ENCODE measurements around the gene TXNDC11.

TXNDC11 gene

DNA sequence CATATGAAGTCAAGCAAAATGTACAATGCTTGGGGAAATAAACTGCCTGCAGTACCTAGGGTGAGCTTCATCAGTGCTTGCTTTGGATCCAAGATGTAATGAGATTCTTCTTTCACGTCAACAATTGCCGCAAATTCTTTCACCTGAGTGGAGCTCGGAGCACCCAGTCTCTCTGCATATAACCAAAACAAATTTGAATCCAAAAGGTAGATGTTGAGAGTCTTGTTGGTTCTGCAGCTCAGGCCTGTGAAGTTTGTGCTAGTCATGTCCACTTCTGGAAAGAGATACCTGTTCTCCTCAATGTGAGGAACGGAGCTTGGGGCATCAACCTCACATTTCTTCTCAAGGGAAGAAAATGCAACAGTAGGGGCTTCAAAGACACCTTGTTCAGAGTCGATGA, 51.4 kb downstream of the TXNDC11 start:
- no peak for DNase-seq (ENCODE audit: low read depth)

DNA sequence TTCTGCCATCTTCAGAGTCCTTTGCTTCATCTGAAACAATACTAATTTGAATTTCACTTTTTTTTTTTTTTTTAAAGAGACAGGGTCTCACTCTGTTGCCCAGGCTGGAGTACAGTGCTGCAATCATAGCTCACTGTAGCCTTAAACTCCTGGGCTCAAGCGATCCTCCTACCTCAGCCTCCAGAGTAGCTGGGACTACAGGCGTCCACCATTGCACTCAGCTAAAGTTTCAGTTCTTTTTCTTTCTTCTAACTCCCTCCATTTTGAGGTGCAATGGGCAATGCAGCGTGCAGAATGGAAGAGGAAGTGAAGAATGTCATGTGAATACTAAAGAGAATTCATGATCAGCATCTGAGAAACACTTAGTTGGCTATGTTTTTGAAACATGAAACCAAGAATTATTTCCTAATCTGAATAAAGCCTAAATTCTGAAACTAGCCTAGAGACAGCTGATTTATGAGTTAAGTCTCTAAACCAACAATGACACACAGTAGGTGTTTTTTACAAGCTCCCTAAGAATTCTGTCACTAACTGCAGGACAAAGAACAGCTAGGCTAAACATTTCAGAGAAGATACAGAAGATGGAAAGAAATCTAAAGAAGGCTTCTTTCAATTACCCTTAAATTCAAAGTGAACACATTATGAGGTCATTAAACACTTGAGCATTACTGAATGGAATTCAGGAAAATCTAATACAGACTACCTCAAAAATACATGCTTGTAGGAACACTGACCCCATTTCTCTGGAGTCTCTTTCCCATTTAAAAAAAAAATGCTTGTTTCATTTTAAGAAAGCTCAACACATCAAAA, 53.4 kb downstream of the TXNDC11 start:
- no peak for DNase-seq (ENCODE audit: low read depth)

DNA sequence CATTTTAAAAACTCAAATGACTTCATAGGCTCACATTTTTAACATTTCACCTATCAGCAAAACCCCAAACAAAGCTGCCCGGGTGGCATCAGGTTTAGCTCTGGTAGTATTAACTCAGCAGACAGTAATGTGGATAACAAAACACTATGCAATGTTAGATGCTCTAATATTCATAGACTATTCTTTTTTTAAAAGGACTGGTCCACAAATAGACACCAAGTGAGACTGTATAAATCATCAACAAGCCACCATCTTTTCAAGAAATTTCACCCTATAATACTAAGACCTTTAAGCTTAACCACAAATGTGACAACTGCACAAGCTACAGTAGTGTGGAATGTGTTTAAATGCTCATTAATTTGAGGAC, 54.2 kb downstream of the TXNDC11 start:
- no peak for DNase-seq (ENCODE audit: low read depth)

DNA sequence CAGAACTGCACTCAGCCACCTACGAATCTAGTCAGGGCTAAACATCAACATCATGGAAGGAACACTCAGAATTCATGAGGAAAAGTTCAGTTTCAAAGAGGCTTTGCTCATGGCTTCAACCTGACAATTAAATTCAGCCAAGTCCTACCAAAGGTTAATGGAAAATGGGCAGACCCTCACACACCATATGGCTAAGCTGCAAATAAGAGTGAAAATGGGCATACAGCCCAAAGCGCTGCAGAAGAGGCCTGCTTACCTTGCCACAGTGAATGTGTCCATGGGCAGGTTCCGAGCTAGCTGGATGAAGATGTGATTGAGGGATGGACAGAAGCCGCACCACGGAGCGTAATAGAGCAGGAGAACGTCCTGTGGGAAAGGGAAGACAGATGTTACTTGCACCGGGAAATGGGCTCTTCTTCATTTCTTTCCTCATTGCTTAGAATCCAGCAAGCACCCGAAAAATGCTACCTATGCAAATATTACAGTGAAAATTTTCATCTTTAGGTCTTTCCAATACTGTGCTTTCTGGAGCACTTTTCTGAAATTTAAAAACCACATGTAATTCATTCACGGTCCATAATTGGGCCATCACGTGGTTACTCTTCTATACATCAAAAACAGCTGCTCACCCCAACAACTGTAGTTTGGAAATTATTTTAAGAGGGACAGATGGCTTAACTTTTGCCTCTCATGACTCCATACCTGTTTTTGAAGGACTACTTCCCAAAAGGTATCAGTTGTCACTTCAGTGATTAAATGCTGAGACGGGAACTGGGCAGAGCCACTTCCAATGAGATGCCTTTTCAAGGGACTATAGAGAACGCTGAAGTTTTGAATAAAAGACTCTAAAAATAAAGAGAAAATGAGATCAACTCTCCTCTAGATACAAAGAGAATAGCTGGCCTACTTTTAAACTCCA, 54.8 kb downstream of the TXNDC11 start:
- DNase-seq (ENCODE audit: low read depth), result no peak

GRCh38 chr16:11686713-11687380, 55.8 kb downstream of the TXNDC11 start:
- no peak for DNase-seq (ENCODE audit: low read depth)

DNA sequence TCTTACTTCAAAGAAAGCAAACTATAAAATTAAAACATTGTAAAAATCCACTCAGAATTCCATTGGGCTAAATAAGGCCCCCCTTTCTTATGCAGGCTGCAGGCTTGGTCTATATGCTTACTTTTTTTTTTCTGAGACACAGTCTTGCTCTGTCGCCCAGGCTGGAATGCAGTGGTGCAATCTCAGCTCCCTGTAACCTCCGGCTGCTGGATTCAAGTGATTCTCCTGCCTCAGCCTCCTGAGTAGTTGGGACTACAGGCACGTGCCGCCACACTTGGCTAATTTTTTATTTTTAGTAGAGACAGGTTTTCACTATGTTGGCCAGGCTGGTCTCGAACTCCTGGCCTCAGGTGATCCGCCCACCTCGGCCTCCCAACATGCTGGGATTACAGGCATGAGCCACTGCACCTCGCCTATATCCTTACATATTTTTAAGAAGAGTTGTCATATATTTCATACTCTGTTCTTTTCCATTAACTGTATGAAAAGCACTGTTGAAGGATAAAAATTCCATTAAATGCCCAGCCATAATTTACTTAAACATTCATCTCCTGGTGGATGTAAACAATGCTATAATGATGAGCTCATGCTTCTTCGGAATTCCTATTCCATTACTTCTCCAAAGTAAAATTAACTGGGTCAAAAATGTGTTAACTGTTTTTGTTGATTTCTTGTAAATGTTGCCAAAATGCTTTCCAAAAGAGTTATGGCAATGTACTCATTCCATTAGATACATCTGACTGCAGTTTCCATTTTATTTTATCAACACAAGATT, 56.6 kb downstream of the TXNDC11 start:
- DNase-seq (ENCODE audit: low read depth), result no peak

DNA sequence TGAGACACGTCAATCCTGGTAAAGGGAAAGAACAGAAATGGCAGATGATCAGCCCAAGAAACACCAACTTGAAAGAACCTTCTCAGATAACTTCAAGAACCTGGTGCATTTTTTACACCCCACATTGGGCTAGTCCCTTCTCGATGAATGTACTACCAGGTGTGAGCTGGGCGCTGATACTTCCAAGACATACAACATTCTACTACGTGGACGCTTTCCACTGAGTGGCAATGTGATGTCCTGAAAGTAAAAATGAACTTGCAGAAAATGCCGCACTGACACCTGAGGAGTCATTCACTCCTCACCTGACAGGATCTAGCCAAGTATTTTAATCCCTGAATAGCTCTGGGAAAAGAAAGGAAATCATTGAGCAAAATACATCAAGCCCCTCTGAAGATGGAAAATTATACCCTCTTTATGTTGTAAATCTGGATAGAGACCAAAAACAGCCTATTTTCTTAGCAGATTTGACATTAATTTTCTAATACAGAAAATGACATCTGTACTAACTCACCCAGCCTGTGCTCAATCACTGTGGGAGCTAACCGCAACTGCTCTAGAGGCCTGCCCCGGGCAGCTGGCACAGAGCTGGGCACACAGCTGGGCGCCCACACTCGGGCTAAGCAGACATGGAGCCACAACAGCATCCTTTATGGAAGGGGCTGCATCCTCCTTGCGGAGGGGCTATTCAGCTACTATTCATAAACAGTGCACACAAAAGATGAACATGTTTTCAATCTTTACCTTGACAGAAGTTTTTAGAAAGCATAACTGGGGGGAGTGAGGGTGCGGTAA, 58.2 kb downstream of the TXNDC11 start:
- DNase-seq (ENCODE audit: low read depth), result no peak

- no peak for DNase-seq (ENCODE audit: low read depth)
These were observed 59.5 kb downstream of the TXNDC11 start for GRCh38 chr16:11683145-11683544.

- peak; percentile 86 for DNase-seq (ENCODE audit: low read depth)
These were observed 60.0 kb downstream of the TXNDC11 start for GRCh38 chr16:11682655-11683096.

GRCh38 chr16:11681976-11682654, 60.5 kb downstream of the TXNDC11 start:
- DNase-seq (ENCODE audit: low read depth), result no peak

DNA sequence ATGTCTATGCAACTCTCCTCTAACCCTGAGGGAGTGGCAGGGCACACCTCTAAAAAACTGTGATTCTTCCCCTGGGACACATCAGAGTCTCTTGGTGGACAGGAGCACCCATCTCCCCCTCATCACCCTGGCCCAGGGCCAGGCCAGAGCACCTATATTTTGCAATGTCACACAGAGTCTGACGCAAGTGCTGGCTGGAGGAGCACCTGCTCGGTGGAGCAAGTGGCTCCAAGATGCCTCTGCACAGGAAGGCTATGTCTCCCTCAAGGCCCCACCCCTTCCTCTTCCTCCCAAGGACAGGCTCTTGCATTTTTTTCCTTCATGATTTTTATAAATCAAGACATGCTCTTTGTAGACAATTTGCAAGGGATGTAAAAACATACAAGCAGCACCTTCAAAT, 61.1 kb downstream of the TXNDC11 start:
- no peak for DNase-seq (ENCODE audit: low read depth)

DNA sequence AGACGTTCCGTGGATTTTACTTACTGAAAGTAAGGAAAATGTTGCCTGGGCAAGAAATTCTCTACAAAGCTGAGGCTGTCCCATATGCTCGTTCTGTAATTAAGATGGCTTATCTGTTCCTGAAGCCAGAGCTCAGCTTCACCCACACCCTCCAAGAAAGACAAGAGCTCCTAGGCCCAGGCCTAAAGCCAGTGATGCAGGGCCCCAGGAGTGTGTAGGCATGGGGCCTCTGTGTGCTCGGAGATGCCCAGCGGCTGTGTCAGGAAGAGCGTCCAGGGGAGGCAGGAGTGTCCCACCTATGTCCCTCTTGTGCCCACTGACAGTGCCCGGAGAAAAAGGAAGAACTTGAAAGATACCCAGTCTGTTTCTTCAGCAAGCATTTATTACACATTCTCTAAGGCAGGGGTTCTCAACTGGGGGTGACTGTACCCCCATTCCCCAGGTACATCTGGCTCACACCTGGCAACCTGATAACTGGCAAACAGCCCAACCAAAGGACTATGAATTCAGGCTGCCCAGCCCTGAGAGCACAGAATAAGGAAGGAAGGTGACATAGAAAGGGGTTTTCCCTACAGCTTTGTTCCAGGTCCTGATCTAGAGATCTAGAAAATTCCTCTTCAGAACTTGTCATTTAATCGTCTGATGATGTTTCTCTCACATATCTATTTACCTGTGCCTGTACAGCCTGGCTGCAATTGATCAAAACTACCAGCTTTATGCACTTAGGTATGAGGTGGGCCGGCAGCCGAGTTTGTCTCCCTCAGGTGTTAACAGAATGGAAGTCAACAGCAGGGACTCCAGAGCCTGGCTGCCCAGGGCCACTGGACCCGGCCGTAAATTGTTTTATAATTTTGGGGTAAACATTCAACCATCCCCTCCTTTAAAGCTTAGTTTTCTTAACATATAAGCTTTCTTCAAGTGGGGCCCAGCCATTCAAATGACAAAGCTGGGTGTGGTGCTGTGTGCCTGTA, 62.4 kb downstream of the TXNDC11 start:
- DNase-seq (ENCODE audit: low read depth), result no peak

GRCh38 chr16:11679250-11679649, 63.4 kb downstream of the TXNDC11 start:
- no peak for DNase-seq (ENCODE audit: low read depth)

GRCh38 chr16:11677959-11678881, 64.4 kb downstream of the TXNDC11 start:
- no peak for DNase-seq (ENCODE audit: low read depth)

DNA sequence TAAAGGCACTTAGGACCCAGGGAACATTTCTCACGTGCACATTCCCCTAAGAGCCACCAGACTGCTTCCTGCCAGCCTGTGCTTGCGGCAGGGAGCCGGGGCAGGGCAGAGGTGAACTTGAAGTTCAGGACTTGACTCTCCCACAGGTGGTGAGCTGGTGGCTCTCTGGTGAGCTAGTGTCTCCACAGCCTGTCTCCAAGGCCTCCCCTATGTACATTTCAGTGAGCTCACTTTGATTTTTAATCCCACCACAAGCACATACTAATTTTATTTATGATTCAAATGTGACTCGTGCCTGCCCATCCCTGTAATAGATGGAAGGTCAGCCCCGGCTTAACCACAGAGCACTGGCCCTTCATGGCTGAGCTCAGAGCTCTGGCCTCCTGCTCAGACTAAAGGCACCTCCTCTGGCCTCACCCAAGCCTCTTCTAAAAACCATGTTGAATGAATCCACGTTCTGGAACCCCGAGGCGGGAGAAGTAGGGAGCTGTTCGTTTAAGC, 65.2 kb downstream of the TXNDC11 start:
- peak; percentile 29 for DNase-seq (ENCODE audit: low read depth)

DNA sequence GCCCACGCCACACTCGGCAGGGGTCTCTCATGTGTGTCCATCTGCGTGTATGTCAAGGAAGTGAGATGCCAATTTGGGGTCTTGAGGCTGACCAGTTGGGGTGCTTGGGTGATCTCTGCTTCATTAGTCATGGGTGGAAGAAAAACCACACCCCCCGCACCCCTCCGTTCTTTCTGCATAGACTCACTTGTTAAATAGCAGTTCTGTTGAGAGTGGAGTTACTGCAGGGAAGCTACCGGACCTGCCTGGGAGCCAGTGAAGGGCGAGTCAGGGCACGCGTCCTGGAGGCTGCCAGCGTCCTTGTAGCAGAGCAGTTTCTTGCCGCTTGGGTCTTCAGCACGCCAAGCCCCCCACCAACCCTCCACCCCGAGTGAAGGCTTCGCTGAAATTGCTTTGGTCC, 65.9 kb downstream of the TXNDC11 start:
- no peak for DNase-seq (ENCODE audit: low read depth)

- DNase-seq (ENCODE audit: low read depth), result no peak
These were observed 66.8 kb downstream of the TXNDC11 start for GRCh38 chr16:11675561-11676511.
